HPDE6-E6E7 (cell line): ENCODE results near the gene TYMS.

Experiments
- DNase-seq: peaks from one replicate; pipeline ENCODE4 v3.0.0; 2011; ENCODE audit warnings: missing footprints; ENCODE audit errors: extremely low spot score

Gene TYMS

GRCh38 chr18:644395-645004, 13.0 kb upstream of the TYMS start:
- no peak for DNase-seq

DNA sequence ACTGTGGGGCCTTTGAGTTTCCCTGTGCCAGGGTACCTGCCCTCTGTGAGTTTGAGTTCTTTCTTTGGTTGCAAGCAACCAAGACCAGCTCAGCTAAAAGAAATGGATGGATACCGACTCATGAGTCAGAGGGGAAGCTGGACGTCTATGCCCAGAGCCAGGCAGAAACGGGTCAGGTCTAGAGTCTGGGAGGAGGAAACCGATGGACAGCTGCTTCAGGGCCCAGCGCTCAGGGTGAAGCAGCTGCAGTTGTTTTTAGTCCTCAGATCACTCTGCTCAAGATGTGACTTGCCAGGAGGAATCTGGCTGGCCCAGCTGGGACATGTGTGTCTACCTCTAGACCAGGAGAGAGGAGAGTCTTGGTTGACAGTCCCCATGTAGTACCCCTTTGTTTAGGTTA, 10.1 kb upstream of the TYMS start:
- DNase-seq = no peak

DNA sequence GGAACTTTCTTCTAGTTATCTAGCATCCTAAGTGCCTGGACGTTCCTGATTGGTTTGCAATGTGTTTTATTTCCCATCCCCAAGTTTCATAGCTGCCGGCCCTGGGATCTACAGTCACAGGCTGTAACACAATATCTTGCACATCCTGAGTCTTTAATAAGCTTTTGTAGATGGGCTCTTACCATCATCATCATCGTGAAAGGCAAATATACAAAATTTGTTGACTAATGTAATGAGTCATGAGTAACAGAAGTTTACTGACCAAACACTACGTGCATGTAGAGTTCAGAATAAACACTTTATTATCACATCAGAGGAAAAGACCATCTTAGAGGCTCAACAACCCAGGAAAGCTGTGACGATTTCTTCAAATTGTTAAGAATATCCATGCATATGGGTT, 8.1 kb upstream of the TYMS start:
- DNase-seq = no peak

- no peak for DNase-seq
These were observed 7.0 kb upstream of the TYMS start for GRCh38 chr18:650428-650858.

GRCh38 chr18:652131-652530, 5.3 kb upstream of the TYMS start:
- DNase-seq = no peak

DNA sequence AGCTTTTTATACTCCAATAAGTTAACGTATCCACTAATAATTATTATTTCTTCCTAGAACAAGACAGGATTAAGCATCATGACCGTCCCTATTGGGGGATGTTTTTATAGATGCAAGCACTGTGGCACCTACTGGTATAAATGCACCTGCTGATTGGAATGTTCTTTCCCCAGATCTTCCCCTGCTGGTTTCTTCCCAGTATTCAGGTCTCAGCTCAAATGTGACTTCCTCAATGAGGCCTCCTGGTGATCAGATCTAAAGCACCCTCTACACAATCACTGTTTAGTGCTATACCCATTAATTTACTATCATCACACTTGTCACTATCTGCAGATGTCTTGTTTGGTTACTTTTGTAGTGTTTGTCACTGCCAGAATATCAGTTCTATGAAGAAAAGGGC, 3.9 kb upstream of the TYMS start:
- DNase-seq = no peak

- DNase-seq = no peak
These were observed 2.9 kb upstream of the TYMS start for GRCh38 chr18:654601-655000.

GRCh38 chr18:655445-655844, 2.0 kb upstream of the TYMS start:
- no peak for DNase-seq

GRCh38 chr18:658001-658946, 821 bp downstream of the TYMS start:
- peak; percentile 84 for DNase-seq

- DNase-seq = no peak
These were observed 1.6 kb downstream of the TYMS start for GRCh38 chr18:658947-659533.

DNA sequence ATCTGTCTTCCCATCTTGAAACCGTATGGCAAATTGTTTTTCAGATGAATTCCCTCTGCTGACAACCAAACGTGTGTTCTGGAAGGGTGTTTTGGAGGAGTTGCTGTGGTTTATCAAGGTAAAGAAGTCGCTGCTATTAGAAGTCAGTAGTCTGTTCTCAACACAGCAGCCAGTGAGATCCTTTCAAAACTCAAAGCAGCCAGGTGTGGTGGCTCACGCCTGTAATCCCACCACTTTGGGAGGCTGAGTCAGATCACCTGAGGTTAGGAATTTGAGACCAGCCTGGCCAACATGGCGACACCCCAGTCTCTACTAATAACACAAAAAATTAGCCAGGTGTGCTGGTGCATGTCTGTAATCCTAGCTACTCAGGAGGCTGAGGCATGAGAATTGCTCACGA, 2.1 kb downstream of the TYMS start:
- no peak for DNase-seq

- DNase-seq = no peak
These were observed 4.7 kb downstream of the TYMS start for GRCh38 chr18:662197-662596.

- DNase-seq = no peak
These were observed 8.7 kb downstream of the TYMS start for GRCh38 chr18:666177-666576.

- no peak for DNase-seq
These were observed 9.2 kb downstream of the TYMS start for GRCh38 chr18:666628-667027.

DNA sequence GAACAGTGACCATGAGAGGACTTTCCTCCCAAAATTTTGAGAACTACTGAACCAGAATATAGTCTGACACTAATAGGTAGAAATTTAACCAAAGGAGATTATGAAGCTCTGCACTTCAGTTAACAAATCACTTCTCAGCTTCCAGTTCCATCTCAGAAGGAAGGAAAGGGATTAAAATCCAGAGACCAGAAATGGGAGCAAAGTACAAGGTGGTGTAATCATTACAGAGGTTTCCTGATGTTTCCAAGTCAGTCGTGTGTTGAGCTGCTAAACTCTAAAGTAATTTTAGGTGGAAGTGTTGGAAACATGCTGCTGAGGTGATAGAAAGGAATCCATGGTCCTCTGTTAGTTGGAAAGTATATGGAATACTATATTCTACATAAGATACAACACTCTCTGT, 10.8 kb downstream of the TYMS start:
- DNase-seq = no peak

- DNase-seq = no peak
These were observed 11.6 kb downstream of the TYMS start for GRCh38 chr18:669077-669476.

GRCh38 chr18:670522-670921, 13.1 kb downstream of the TYMS start:
- no peak for DNase-seq

DNA sequence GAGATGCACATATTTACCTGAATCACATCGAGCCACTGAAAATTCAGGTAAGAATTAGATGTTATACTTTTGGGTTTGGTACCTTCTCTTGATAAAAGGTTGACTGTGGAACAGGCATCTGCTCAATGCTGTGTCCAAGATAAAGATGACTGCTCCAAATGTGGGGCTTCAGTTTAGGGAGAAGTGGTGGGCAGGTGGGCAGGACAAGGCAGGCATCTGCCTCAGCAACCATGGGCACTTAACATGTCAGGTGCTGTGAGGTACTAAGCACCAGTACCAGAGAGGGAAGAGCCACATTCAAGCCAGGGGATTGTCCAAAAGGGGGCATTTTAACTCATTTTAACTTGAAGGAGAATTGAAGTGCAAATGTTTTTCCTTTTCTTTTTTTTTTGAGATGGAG, 14.0 kb downstream of the TYMS start:
- no peak for DNase-seq

DNA sequence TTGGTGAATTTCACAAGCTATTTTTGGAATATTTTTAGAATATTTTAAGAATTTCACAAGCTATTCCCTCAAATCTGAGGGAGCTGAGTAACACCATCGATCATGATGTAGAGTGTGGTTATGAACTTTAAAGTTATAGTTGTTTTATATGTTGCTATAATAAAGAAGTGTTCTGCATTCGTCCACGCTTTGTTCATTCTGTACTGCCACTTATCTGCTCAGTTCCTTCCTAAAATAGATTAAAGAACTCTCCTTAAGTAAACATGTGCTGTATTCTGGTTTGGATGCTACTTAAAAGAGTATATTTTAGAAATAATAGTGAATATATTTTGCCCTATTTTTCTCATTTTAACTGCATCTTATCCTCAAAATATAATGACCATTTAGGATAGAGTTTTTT, 15.9 kb downstream of the TYMS start:
- no peak for DNase-seq

DNA sequence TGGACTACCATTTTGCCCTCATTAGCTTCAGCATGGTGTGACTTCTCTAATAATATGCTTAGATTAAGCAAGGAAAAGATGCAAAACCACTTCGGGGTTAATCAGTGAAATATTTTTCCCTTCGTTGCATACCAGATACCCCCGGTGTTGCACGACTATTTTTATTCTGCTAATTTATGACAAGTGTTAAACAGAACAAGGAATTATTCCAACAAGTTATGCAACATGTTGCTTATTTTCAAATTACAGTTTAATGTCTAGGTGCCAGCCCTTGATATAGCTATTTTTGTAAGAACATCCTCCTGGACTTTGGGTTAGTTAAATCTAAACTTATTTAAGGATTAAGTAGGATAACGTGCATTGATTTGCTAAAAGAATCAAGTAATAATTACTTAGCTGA, 16.3 kb downstream of the TYMS start:
- DNase-seq = no peak

DNA sequence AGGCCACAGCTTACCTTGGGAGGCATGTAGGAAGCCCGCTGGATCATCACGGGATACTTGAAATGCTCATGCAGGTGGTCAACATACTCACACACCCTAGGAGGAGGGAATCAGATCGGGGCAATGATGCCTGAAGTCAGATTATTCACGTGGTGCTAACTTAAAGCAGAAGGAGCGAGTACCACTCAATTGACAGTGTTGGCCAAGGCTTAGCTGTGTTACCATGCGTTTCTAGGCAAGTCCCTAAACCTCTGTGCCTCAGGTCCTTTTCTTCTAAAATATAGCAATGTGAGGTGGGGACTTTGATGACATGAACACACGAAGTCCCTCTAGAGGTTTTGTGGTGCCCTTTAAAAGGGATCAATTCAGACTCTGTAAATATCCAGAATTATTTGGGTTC, 17.9 kb downstream of the TYMS start:
- DNase-seq = no peak

DNA sequence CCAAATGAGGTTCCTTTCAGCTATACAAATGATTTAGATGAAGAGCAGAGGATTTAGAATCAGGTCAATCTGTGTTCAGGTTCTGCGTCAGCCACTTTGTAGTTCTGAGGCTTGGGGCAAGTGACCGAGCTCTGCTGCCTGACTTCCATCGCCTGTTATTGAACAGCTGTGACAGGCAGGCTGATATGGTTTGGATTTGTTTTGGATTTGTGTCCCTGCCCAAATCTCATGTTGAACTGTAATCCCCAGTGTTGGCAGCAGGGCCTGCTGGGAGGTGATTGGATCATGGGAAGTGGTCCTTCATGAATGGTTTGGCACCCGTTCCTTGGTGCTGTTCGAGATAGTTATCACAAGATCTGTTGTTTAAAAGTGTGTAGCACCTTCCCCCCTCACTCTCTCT, 18.6 kb downstream of the TYMS start:
- no peak for DNase-seq

DNA sequence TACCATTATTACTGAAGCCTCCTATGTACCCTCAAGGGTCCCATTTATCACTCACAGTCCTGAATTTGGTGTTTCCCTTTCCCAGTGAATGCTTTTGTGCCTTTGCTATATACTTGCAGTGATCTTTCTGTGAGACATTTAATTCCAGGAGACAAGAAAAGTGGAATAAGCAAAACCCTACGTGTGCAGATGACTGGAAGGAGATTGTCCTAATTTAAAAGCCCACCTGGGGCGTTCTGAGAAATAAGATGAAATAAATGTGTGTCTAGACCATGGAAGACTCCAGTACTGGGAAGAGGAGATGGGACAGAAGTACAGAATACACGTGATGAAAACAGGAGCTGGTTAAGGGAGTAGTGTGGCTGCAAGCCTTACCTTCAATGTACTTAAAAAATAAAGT, 19.3 kb downstream of the TYMS start:
- DNase-seq = no peak
